Activated naive CD8-positive, alpha-beta T cell (primary cell): Measurements from ENCODE around the gene OR1N2.
"Not testable (repeated sequence)": the region's sequence is repeated elsewhere in the genome, so short reads cannot be mapped to it uniquely, and the experiment has no call there.

Experiments used
- H3K27ac Mint-ChIP-seq: one replicate; pipeline ENCODE4 v1.8.0; 2021; ENCODE audit warnings: mixed read lengths
- H3K27me3 Mint-ChIP-seq: one replicate; pipeline ENCODE4 v1.8.0; 2021; ENCODE audit warnings: mixed read lengths
- H3K36me3 Mint-ChIP-seq: one replicate; pipeline ENCODE4 v1.8.0; 2021; ENCODE audit warnings: mixed read lengths
- H3K4me1 Mint-ChIP-seq: one replicate; pipeline ENCODE4 v1.8.0; 2021; ENCODE audit warnings: low read depth, mixed read lengths
- H3K4me3 Mint-ChIP-seq: one replicate; pipeline ENCODE4 v1.8.0; 2021; ENCODE audit warnings: mild to moderate bottlenecking, mixed read lengths
- H3K9me3 Mint-ChIP-seq: one replicate; pipeline ENCODE4 v1.8.0; 2021; ENCODE audit warnings: low read depth, mixed read lengths

The OR1N2 gene

GRCh38 chr9:122562134-122562760 is 9.3 kb downstream of the OR1N2 start:
- H3K4me3 Mint-ChIP-seq, result peak overlapping the region; percentile 65
- peaks cover 8% of the 10 kb centered on the region for H3K9me3 Mint-ChIP-seq
- H3K36me3 Mint-ChIP-seq, result peaks cover 4% of the 10 kb centered on the region

GRCh38 chr9:122567901-122568300 is 15.0 kb downstream of the OR1N2 start:
- Mint-ChIP-seq H3K4me1 (peaks cover 19% of the 10 kb centered on the region), H3K36me3 (peaks cover 2% of the 10 kb centered on the region), H3K27ac (no peak overlapping the region), H3K27me3 (peaks cover 2% of the 10 kb centered on the region), H3K9me3 (no peaks in the 10 kb centered on the region), H3K4me3 (no peak overlapping the region)

More at GRCh38 chr9:122562134-122562760, 9.3 kb downstream of the OR1N2 start:
- Mint-ChIP-seq H3K27me3 (peaks cover 6% of the 10 kb centered on the region), H3K4me1 (peaks cover 19% of the 10 kb centered on the region), H3K27ac (peak overlapping the region; percentile 87)

GRCh38 chr9:122572456-122572855 is 19.5 kb downstream of the OR1N2 start:
- no peak overlapping the region for H3K27ac Mint-ChIP-seq
- peaks cover 2% of the 10 kb centered on the region for H3K36me3 Mint-ChIP-seq
- H3K9me3 Mint-ChIP-seq, result no peaks in the 10 kb centered on the region
- H3K27me3 Mint-ChIP-seq, result no peaks in the 10 kb centered on the region
- peak overlapping the region; percentile 25 for H3K4me3 Mint-ChIP-seq
- peaks cover 13% of the 10 kb centered on the region for H3K4me1 Mint-ChIP-seq

- no peaks in the 10 kb centered on the region for H3K4me1 Mint-ChIP-seq
- H3K36me3 Mint-ChIP-seq, result peaks cover 2% of the 10 kb centered on the region
- H3K4me3 Mint-ChIP-seq, result no peak overlapping the region
- no peaks in the 10 kb centered on the region for H3K9me3 Mint-ChIP-seq
- no peak overlapping the region for H3K27ac Mint-ChIP-seq
- H3K27me3 Mint-ChIP-seq, result no peaks in the 10 kb centered on the region
Observed at GRCh38 chr9:122579874-122580273, 27.0 kb downstream of the OR1N2 start.

GRCh38 chr9:122580360-122580759 is 27.4 kb downstream of the OR1N2 start:
- Mint-ChIP-seq H3K27me3 (no peaks in the 10 kb centered on the region), H3K9me3 (no peaks in the 10 kb centered on the region), H3K4me3 (no peak overlapping the region), H3K36me3 (peaks cover 2% of the 10 kb centered on the region), H3K4me1 (no peaks in the 10 kb centered on the region), H3K27ac (no peak overlapping the region)

GRCh38 chr9:122583284-122583683 is 30.4 kb downstream of the OR1N2 start, which contains the start of gene OR1L8:
TSS of gene OR1L8 (minus strand) at chr9:122583384. CDS start at chr9:122568477, 14,907 bp downstream.
- not testable (repeated sequence) for H3K4me1 Mint-ChIP-seq, H3K27ac Mint-ChIP-seq, H3K4me3 Mint-ChIP-seq, H3K9me3 Mint-ChIP-seq, H3K27me3 Mint-ChIP-seq, H3K36me3 Mint-ChIP-seq
